Mesangial cell (primary cell): Measurements from ENCODE around the gene CTSL. TPM values are rescaled to one million over a fixed set of nuclear protein-coding genes. Genes with fewer than 3 reads are reported as not detected.

Source experiments
- total RNA-seq: library from RNA; depleted of rRNA; stranded (reverse); fragments of >200 nt; gene quantifications from 2 replicates; pipeline ENCODE4 v1.2.3, GENCODE V29; 2015

Gene CTSL
- total RNA-seq, result 64.7 and 70.9 TPM in 2 replicates

DNA sequence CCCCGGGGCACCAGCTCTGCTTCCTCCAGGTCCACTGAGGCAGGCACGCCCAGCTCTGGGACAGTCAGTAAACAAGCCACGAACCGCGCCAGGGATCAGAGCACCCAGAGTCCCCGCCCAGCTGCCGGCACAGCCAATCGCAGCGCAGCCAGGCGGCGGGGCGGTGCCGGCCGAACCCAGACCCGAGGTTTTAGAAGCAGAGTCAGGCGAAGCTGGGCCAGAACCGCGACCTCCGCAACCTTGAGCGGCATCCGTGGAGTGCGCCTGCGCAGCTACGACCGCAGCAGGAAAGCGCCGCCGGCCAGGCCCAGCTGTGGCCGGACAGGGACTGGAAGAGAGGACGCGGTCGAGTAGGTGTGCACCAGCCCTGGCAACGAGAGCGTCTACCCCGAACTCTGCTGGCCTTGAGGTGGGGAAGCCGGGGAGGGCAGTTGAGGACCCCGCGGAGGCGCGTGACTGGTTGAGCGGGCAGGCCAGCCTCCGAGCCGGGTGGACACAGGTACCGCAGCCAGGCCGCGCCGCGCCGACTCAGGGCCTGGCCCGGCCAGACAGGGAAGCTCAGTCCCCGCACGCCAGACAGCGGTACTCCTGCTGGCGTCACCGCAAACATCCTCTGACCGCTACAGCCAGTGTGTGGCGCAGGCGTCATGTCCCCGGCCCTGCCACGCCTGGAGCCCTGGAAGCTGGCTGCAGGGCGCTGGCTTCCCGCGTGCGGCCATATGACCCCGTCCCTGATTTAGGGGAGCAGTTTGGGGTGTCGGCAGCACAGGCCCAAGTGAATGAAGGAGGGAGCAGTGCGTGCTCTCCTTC is at the start of gene CTSL:
TSS of gene CTSL (plus strand) at position 220 of the 810 bp plus-strand sequence. CDS start 1,485 bp downstream, outside the sequence.

Other genes starting within 250 kb of the CTSL start
- gene DAPK1, start 228.3 kb upstream of the CTSL start, total RNA-seq, result 41.1 and 71.0 TPM in 2 replicates
- gene SPATA31E1, start 156.8 kb downstream of the CTSL start, total RNA-seq, result not detected in 2 replicates
- gene SPATA31C1, start 191.8 kb downstream of the CTSL start, total RNA-seq, result 0.13 and 0.16 TPM in 2 replicates
- 3.3 and 9.0 TPM in 2 replicates for gene CDK20, start 248.4 kb downstream of the CTSL start, total RNA-seq